Testis (tissue), 2 donors: ENCODE data around the gene SMAGP.

Source experiments
- POLR2A ChIP-seq: fragments of 450-650 bp; IDR thresholded peaks from one replicate; pipeline ENCODE4 v1.6.1; 2017; ENCODE audit warnings: antibody characterized with exemption, mild to moderate bottlenecking, moderate library complexity
- TF ChIP-seq, protein P1 (sequence below), 3 experiments: fragments of 450-650 bp in 2 of 3; fragments of 200-600 bp in 1 of 3; sonication (generic) in 1 of 3; IDR thresholded peaks; one replicate each; pipeline ENCODE4 v1.5.1; 2016 to 2019; ENCODE audit warnings: antibody characterized with exemption in 3 of 3, mild to moderate bottlenecking in 2 of 3, moderate library complexity in 1 of 3

DNA sequence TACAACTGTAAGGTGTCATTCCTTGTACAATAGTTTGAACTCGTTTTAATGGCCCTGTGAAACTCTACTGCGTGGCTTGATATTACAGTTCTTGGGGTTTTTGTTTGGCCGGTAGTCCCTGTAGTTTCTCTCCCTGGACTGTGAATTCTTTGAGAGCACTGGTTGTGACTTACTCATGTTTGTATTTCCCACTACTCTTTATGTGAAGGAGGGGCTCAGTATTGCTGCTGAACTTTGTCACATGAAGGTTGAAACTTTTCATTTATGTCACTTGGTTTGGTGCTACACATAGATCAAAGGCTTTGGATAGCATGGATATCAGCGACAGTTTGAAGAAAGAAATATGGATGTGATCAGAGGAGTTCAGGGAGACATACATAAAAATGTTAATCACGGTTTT lies 50.9 kb downstream of the SMAGP start:
- TF ChIP-seq, protein P1, sequence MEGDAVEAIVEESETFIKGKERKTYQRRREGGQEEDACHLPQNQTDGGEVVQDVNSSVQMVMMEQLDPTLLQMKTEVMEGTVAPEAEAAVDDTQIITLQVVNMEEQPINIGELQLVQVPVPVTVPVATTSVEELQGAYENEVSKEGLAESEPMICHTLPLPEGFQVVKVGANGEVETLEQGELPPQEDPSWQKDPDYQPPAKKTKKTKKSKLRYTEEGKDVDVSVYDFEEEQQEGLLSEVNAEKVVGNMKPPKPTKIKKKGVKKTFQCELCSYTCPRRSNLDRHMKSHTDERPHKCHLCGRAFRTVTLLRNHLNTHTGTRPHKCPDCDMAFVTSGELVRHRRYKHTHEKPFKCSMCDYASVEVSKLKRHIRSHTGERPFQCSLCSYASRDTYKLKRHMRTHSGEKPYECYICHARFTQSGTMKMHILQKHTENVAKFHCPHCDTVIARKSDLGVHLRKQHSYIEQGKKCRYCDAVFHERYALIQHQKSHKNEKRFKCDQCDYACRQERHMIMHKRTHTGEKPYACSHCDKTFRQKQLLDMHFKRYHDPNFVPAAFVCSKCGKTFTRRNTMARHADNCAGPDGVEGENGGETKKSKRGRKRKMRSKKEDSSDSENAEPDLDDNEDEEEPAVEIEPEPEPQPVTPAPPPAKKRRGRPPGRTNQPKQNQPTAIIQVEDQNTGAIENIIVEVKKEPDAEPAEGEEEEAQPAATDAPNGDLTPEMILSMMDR (IDR thresholded peaks at IDR 0.05), result no peak
- no peak for TF ChIP-seq POLR2A
